Activated CD4-positive, alpha-beta T cell treated with anti-CD3 and anti-CD28 coated beads, Interleukin-2, amount 50 U/mL, for 1 hour (primary cell): ENCODE measurements around the gene SUGT1.
"Not testable (repeated sequence)": the region's sequence is repeated elsewhere in the genome, so short reads cannot be mapped to it uniquely, and the experiment has no call there.

ENCODE experiments used
- DNase-seq: peaks from one replicate; pipeline ENCODE4 v3.0.0-alpha.2; 2020

The SUGT1 gene

DNA sequence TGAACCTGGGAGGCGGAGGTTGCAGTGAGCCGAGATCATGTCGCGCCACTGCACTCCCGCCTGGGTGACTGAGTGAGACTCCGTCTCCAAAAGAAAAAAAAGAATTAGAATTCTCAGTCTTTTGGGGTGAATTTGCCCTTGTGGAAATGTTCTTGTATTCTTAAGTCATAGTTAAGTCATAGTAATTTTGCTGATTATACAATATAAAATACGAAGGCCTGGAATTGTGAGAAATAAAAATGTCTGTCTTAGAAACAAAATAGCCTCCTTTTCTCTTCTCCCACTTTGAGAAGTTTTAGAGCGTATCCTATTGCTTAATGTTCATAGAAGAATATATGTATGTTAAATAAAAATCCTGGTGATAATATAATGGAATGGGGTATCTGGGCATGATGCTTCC, 18.1 kb downstream of the SUGT1 start:
- no peak for DNase-seq

- DNase-seq = no peak
Measured at GRCh38 chr13:52673465-52673864, 20.8 kb downstream of the SUGT1 start.

- no peak for DNase-seq
Measured at GRCh38 chr13:52677823-52678222, 25.2 kb downstream of the SUGT1 start.

GRCh38 chr13:52685806-52686205, 33.2 kb downstream of the SUGT1 start:
- not testable (repeated sequence) for DNase-seq

GRCh38 chr13:52686376-52686775, 33.7 kb downstream of the SUGT1 start:
- DNase-seq = no peak

DNA sequence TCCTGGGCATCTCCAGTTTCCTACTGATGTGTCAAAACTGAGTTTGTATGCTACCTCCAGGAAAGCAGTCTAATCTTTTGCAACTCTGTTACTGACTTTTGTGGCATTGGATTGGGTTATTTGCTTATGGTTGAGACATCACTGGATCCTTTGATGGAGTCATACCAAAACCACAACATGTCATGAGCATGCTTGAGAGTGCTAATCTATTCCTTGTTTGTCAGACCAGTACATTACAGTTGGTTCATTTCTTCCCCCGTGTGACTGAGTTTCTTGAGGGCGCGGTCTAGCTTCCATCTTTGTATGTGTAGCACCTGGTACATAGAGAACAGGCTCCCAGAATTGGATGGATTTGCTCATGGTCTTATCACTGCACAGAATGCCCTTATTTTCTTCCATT, 43.2 kb downstream of the SUGT1 start:
- no peak for DNase-seq

DNA sequence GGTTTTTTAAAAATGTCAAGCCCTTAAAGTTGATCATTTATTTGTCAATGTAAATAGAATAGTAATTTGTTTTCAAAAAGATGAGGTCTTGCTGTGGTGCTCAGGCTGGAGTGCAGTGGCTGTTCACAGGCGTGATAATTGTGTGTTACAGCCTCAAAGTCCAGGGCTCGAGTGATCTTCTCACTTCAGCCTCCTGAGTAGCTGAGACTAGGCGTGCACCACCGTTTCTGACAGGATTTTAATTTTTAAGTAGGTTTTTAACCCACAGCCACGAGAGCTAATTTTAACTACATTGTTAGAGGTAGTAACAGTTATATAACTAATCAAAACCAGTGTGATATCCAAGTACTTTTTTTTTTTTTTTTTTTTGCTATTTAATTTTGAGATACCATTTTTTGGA, 43.9 kb downstream of the SUGT1 start:
- no peak for DNase-seq

DNA sequence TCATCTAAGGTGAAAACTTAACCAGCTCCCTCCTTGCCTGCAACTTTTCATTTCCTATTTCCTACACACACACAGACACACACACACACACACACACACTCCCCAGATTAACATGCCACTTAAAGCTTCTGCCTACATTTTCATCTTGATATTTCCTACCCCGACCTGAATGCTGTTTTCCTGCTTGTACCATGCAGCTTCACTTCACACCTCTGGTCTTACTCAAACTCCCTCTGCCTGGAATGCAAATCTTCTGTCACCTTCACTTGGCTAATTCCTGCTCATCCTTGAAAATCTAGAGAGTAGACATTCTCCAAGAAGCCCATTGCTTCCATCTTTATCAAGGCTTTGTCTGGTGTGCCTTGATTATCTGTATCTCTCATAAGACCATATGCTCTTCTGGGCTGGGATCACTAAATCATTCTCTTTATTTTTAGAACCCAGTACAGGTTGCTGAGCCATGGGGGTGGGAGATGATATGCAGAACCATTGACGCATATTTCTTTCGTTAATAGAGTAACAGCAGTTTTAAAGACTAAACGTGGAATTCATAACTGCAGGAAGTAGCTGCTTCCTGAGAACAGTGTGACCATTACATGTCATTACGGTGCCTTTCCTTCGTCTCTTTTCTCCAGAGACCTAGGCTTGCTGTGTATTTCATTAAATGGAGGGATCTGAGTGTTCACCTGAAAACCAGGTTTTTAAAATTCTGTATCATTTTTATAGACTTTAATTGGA, 49.3 kb downstream of the SUGT1 start:
- no peak for DNase-seq

DNA sequence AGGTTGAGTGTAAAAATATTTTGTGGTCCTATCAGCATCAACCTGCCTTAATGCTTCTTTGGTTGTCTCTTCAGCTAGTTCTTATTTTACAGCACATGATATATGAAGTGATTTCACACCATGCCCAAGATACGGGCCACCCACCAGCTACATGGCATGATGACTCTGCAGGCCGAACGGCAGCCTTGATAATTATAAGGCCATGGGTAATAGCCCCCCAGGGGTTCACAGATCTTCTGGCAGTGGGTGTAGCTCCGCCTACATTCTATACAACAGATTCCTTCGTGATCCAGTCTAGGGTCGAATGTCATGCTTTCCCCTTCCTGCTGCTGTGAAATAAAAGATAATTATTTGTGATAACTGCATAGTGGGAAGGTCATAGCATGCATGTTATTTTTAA, 50.8 kb downstream of the SUGT1 start:
- no peak for DNase-seq

GRCh38 chr13:52706081-52706480, 53.4 kb downstream of the SUGT1 start:
- DNase-seq = no peak

- DNase-seq = no peak
Measured at GRCh38 chr13:52707375-52707774, 54.7 kb downstream of the SUGT1 start.

- not testable (repeated sequence) for DNase-seq
Measured at GRCh38 chr13:52708266-52708665, 55.6 kb downstream of the SUGT1 start.

GRCh38 chr13:52711286-52711685, 58.6 kb downstream of the SUGT1 start:
- no peak for DNase-seq

GRCh38 chr13:52712385-52712784, 59.7 kb downstream of the SUGT1 start:
- no peak for DNase-seq

GRCh38 chr13:52713894-52714293, 61.3 kb downstream of the SUGT1 start:
- DNase-seq = no peak

DNA sequence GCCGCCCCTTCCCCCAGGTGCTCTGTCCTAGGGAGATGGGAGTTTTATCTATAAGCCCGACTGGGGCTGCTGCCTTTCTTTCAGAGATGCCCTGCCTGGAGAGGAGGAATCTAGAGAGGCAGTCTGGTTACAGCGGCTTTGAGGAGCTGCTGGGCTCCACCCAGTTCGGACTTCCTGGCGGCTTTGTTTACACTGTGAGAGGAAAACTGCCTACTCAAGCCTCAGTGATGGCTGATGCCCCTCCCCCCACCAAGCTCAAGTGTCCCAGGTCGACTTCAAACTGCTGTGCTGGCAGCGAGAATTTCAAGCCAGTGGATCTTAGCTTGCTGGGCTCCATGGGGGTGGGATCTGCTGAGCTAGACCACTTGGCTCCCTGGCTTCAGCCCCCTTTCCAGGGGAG, 68.3 kb downstream of the SUGT1 start:
- not testable (repeated sequence) for DNase-seq

DNA sequence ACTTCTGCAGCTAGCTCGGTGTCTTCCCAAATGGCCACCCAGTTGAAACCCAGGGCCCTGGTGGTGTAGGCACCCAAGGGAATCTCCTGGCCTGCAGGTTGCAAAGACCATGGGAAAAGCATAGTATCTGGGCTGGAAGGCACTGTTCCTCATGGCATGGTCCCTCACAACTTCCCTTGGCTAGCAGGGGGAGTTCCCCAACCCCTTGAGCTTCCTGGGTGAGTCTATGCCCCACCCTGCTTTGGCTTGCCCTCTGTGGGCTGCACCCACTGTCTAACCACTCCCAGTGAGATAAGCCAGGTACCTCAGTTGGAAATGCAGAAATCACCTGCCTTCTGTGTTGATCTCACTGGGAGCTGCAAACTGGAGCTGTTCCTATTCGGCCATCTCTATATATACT, 68.7 kb downstream of the SUGT1 start:
- DNase-seq = not testable (repeated sequence)

GRCh38 chr13:52723181-52723580, 70.5 kb downstream of the SUGT1 start:
- DNase-seq = no peak

DNA sequence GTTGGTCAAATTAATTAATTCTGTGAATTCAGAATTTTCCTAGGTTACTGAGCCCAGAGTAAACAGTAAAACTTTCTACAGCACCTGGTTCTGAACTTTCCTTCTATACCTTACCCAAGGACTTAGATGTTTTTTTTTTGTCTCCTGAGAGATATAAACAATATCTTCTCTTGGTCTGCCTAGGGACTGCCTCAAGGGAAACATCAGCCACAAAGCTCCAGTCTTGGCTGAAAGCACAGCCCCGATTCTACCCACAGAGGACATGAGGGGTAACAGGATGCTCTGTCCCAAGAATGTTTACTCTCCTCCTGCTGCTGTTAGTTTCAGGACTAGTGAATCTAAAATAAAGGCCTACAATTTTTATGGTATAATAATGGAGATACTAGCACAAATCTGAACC, 72.7 kb downstream of the SUGT1 start:
- DNase-seq = no peak

DNA sequence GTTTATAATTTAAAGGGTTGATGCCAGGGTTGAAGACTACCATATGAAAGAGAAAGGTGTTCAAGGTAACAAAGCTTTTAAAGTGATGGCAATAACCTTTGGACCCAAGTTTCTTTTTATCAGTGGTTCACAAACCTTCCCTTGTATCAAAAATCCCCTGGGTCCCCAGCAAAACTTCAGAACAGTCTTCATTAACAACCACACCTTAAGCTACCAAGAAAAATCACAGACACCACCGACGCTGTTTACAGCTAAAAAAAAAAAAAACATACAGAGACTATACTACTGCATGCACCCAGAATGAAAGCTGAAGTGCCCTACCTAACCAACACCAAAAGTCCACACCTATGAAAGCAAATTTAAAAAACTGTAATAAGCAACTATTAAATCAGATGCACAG, 73.6 kb downstream of the SUGT1 start:
- DNase-seq = no peak

DNA sequence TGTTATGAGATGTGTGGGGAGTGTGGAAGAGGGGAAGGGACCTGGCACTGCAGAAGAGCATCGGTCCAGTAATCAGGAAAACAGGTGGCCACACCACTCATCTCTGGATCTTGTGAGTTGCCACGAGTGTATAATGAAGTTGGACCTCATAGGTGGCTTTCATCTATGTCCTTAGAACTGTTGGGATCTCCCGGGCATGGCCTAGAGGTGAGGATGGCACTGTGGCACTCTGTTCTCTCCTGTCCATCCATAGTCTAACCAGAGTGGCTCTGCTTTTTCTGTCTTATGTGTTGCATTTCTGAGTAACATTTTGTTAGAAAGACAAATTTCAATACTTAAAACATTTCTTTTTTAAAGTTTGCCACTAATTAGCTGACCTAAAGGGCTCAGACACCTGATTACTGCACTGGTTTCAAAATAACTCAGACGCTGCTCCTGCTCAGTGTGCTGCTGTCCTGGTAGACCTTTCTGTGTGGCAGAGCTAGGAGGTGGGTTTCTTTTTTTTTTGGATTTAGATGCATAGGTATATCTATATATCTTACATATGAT, 81.5 kb downstream of the SUGT1 start:
- DNase-seq = no peak

GRCh38 chr13:52736891-52737290, 84.3 kb downstream of the SUGT1 start:
- no peak for DNase-seq

GRCh38 chr13:52737451-52737850, 84.8 kb downstream of the SUGT1 start:
- DNase-seq = no peak

DNA sequence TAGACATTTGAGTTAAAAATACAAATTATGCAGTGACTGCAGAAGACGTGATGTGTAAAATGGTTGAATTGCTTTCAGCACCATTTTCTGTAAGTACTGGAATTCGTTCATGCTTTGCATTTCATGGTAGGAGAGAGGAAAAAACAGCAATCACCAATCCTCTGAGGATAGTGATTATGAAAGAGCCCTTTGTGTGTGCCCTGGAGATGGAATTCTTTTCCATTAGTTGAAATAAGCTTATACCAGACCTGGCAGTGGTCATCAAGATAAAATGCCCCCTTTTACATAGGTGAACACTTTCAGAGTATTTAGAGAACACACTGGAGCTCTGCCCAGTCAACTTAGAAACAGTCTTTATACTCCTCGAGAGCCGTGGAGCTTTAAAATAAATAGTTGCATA, 85.3 kb downstream of the SUGT1 start:
- no peak for DNase-seq
